ENCODE results near the gene GALNT2. TPM values are rescaled to one million over a fixed set of nuclear protein-coding genes. Genes with fewer than 3 reads are reported as not detected.

The GALNT2 gene
- polyA plus RNA-seq, 4 donors: 10.8 to 43.9 (median 23.3) TPM

DNA sequence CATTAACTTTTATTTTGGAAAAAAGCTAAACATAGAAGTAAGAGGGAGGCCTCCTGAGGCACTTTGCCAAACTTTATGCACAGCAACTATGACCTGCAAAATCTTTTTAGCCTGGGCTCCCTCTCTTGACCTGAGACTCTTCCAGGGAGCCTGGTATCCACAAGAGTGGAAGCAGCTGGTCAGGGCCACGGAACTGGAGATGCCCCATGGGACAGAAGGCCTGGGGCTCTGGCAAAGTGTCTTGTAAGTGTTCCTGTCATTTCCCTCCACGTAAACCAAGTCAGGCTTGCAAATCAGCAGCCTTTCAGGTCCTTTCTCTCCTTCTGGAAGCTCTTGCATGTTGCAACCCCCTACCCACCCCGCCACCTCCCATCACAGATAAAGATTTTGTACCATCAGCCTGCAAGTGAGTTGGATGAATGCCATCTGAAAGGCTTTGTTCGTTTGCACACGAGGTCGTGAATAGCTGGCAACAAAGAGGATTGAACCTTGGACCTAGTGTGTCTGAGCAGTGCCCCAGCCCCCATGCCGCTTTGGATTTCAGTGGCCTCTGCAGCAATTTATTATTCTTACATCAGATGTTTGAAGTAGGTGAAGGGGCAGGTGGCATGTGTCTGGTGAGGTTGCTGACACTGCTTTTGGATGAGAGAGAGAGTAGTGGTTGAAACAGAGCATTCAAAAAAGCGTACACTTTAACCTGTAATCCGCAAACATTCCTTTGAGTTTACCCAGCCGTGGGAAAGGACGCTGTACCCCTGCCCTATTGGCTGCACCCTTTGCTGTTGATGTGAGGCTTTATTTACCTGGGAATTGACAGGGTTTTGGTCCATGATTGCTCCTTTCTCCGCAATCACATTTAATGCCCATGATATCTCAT lies 91.6 kb downstream of the GALNT2 start:
- WGBS, 3 donors: 20 to 51% (median 35%) methylated on average over 12 of the region's 12 CpGs
- Histone ChIP-seq H3K36me3 (ENCODE audit: control insufficient read depth in 3 of 3, insufficient read depth in 2 of 3, low read depth in 1 of 3, low read length in 3 of 3) (peaks cover 0 to 6% (median 0%) of the 10 kb centered on the region in 3 donors), H3K27ac (ENCODE audit: low read depth in 1 of 3, low read length in 2 of 3) (peak overlapping the region in 2 of 3 donors; percentile 51 to 69), H3K4me1 (ENCODE audit: control insufficient read depth in 3 of 3, insufficient read depth in 2 of 3, low read depth in 1 of 3, low read length in 2 of 3) (peaks cover 15 to 59% (median 15%) of the 10 kb centered on the region in 3 donors), H3K9me3 (ENCODE audit: control insufficient read depth in 2 of 2, insufficient read depth in 1 of 2, low read depth in 1 of 2, low read length in 1 of 2) (peaks cover 0 to 6% of the 10 kb centered on the region in 2 donors), H3K4me3 (ENCODE audit: low read depth in 1 of 3, low read length in 3 of 3) (no peak overlapping the region), H3K27me3 (ENCODE audit: control insufficient read depth in 3 of 3, insufficient read depth in 3 of 3, low read length in 3 of 3) (no peaks in the 10 kb centered on the region)
- peak; percentile 89 to 94 for DNase-seq
- FAIRE-seq: no peak

GRCh38 chr1:230159580-230159979 lies 92.5 kb downstream of the GALNT2 start:
- DNase-seq (no peak), FAIRE-seq (no peak)
- Histone ChIP-seq H3K4me3 (ENCODE audit: low read depth in 1 of 3, low read length in 3 of 3) (no peak overlapping the region), H3K9me3 (ENCODE audit: control insufficient read depth in 2 of 2, insufficient read depth in 1 of 2, low read depth in 1 of 2, low read length in 1 of 2) (peaks cover 0 to 6% of the 10 kb centered on the region in 2 donors), H3K4me1 (ENCODE audit: control insufficient read depth in 3 of 3, insufficient read depth in 2 of 3, low read depth in 1 of 3, low read length in 2 of 3) (peaks cover 11 to 50% (median 15%) of the 10 kb centered on the region in 3 donors), H3K27me3 (ENCODE audit: control insufficient read depth in 3 of 3, insufficient read depth in 3 of 3, low read length in 3 of 3) (no peaks in the 10 kb centered on the region), H3K36me3 (ENCODE audit: control insufficient read depth in 3 of 3, insufficient read depth in 2 of 3, low read depth in 1 of 3, low read length in 3 of 3) (peaks cover 0 to 10% (median 0%) of the 10 kb centered on the region in 3 donors), H3K27ac (ENCODE audit: low read depth in 1 of 3, low read length in 2 of 3) (peak overlapping the region in 2 of 3 donors; percentile 37 to 69)
- 28 to 82% (median 47%) methylated on average over 6 of the region's 6 CpGs for WGBS, 3 donors

DNA sequence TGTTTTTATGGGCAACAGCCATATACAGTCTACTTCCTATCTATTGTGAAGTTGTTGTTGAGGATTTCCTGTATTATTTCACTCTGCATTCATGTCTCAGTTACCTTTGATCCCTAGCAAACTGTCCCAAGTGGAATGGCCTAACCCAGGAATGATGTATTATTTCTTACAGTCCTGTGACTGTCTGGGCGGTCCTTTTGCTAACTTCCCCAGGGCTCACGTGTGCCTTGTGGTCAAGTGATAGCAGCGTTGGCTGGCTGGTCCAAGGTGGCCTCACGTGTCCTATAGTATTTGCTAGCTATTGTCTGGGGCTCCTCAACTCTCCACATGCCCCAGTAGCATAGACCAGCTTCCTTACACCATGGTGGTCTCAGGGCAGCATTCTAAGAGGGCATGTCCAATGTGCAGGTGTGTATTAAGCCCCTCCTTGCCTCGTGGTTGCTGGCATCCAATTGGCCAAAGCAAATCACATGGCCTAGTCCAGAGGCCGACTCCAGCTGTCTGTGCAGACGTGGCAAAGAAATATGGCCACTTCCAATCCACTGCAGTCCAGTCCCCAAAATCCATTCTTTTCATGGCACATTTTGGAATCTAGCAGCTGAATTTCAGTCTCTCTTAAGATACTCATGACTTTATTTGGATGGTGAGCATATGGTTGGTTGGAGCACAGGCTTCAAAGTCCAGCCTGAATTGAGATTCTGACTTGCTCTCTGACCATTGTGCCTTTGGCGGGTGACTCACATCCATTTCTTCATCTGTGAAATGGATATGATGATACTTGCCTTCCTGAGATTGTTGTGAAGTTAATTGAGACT lies 94.1 kb downstream of the GALNT2 start:
- Histone ChIP-seq H3K27ac (ENCODE audit: low read depth in 1 of 3, low read length in 2 of 3) (peak overlapping the region in 2 of 3 donors; percentile 24 to 69), H3K4me1 (ENCODE audit: control insufficient read depth in 3 of 3, insufficient read depth in 2 of 3, low read depth in 1 of 3, low read length in 2 of 3) (peaks cover 10 to 42% (median 15%) of the 10 kb centered on the region in 3 donors)

DNA sequence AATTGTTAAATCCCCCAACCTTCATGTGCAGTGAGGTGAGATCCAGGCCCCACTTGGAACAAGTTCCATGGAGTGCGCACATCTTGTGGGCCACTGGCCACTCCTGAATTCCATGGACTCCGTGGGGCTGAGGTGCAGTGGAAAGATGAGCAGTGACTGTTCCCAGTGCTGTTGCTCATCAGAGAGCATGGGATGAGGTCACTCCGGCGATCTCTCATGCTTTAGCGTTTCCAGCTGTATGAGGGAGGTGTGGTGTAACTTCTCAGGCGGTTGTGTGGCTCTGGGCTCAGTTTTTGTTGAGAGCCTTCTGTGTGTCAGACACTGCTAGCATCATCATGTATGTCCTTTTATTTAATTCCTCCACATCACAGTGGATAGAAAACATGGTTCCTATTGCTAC lies 96.2 kb downstream of the GALNT2 start:
- no peak for FAIRE-seq
- no peak for DNase-seq
- Histone ChIP-seq H3K4me3 (ENCODE audit: low read depth in 1 of 3, low read length in 3 of 3) (no peak overlapping the region), H3K27ac (ENCODE audit: low read depth in 1 of 3, low read length in 2 of 3) (no peak overlapping the region), H3K36me3 (ENCODE audit: control insufficient read depth in 3 of 3, insufficient read depth in 2 of 3, low read depth in 1 of 3, low read length in 3 of 3) (peaks cover 0 to 12% (median 0%) of the 10 kb centered on the region in 3 donors), H3K4me1 (ENCODE audit: control insufficient read depth in 3 of 3, insufficient read depth in 2 of 3, low read depth in 1 of 3, low read length in 2 of 3) (peaks cover 10 to 31% (median 13%) of the 10 kb centered on the region in 3 donors), H3K9me3 (ENCODE audit: control insufficient read depth in 2 of 2, insufficient read depth in 1 of 2, low read depth in 1 of 2, low read length in 1 of 2) (peaks cover 0 to 10% of the 10 kb centered on the region in 2 donors), H3K27me3 (ENCODE audit: control insufficient read depth in 3 of 3, insufficient read depth in 3 of 3, low read length in 3 of 3) (no peaks in the 10 kb centered on the region)
- 89 to 98% (median 90%) methylated on average over 6 of the region's 6 CpGs for WGBS, 3 donors

More for the DNA sequence above, 94.1 kb downstream of the GALNT2 start:
- H3K27me3 ChIP-seq (ENCODE audit: control insufficient read depth in 3 of 3, insufficient read depth in 3 of 3, low read length in 3 of 3): no peaks in the 10 kb centered on the region
- 58 to 77% (median 65%) methylated on average over 8 of the region's 8 CpGs for WGBS, 3 donors
- H3K4me3 ChIP-seq (ENCODE audit: low read depth in 1 of 3, low read length in 3 of 3): no peak overlapping the region
- no peak for FAIRE-seq
- H3K36me3 ChIP-seq (ENCODE audit: control insufficient read depth in 3 of 3, insufficient read depth in 2 of 3, low read depth in 1 of 3, low read length in 3 of 3): peaks cover 0 to 12% (median 0%) of the 10 kb centered on the region in 3 donors
- peak; percentile 83 to 88 for DNase-seq
- peaks cover 0 to 6% of the 10 kb centered on the region in 2 donors for H3K9me3 ChIP-seq (ENCODE audit: control insufficient read depth in 2 of 2, insufficient read depth in 1 of 2, low read depth in 1 of 2, low read length in 1 of 2)

DNA sequence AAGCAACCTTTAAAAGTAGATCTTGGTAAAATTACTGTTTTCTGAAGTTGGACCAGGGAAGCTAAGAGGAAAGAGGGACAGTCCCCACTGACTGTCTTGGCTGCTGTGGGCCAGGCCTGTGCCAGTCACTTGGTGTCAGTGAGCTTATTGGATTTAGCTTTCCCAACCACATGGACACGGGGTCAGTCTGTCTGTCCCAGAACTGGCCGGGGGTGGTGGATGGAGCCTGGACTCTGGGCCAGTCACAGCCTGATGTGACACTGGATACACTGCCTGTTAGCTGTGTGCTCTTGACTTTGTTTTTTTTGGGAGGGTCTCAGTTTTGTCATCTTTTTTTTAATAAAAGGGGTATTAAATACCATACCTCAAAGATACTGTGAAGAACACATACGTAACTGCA lies 96.7 kb downstream of the GALNT2 start:
- WGBS, 3 donors: 89 to 92% (median 91%) methylated on average over 3 of the region's 3 CpGs
- Histone ChIP-seq H3K9me3 (ENCODE audit: control insufficient read depth in 2 of 2, insufficient read depth in 1 of 2, low read depth in 1 of 2, low read length in 1 of 2) (peaks cover 0 to 10% of the 10 kb centered on the region in 2 donors), H3K27me3 (ENCODE audit: control insufficient read depth in 3 of 3, insufficient read depth in 3 of 3, low read length in 3 of 3) (no peaks in the 10 kb centered on the region), H3K27ac (ENCODE audit: low read depth in 1 of 3, low read length in 2 of 3) (no peak overlapping the region), H3K4me3 (ENCODE audit: low read depth in 1 of 3, low read length in 3 of 3) (no peak overlapping the region), H3K36me3 (ENCODE audit: control insufficient read depth in 3 of 3, insufficient read depth in 2 of 3, low read depth in 1 of 3, low read length in 3 of 3) (peaks cover 0 to 12% (median 0%) of the 10 kb centered on the region in 3 donors), H3K4me1 (ENCODE audit: control insufficient read depth in 3 of 3, insufficient read depth in 2 of 3, low read depth in 1 of 3, low read length in 2 of 3) (peaks cover 7 to 26% (median 11%) of the 10 kb centered on the region in 3 donors)
- no peak for FAIRE-seq
- DNase-seq: no peak

GRCh38 chr1:230165536-230165935 lies 98.5 kb downstream of the GALNT2 start:
- 90 to 94% (median 92%) methylated on average over 4 of the region's 4 CpGs for WGBS, 3 donors
- Histone ChIP-seq H3K36me3 (ENCODE audit: control insufficient read depth in 3 of 3, insufficient read depth in 2 of 3, low read depth in 1 of 3, low read length in 3 of 3) (peaks cover 0 to 12% (median 0%) of the 10 kb centered on the region in 3 donors), H3K9me3 (ENCODE audit: control insufficient read depth in 2 of 2, insufficient read depth in 1 of 2, low read depth in 1 of 2, low read length in 1 of 2) (peaks cover 0 to 10% of the 10 kb centered on the region in 2 donors), H3K27me3 (ENCODE audit: control insufficient read depth in 3 of 3, insufficient read depth in 3 of 3, low read length in 3 of 3) (no peaks in the 10 kb centered on the region), H3K4me3 (ENCODE audit: low read depth in 1 of 3, low read length in 3 of 3) (no peak overlapping the region), H3K4me1 (ENCODE audit: control insufficient read depth in 3 of 3, insufficient read depth in 2 of 3, low read depth in 1 of 3, low read length in 2 of 3) (peaks cover 2 to 13% (median 11%) of the 10 kb centered on the region in 3 donors), H3K27ac (ENCODE audit: low read depth in 1 of 3, low read length in 2 of 3) (no peak overlapping the region)
- DNase-seq (no peak), FAIRE-seq (no peak)

DNA sequence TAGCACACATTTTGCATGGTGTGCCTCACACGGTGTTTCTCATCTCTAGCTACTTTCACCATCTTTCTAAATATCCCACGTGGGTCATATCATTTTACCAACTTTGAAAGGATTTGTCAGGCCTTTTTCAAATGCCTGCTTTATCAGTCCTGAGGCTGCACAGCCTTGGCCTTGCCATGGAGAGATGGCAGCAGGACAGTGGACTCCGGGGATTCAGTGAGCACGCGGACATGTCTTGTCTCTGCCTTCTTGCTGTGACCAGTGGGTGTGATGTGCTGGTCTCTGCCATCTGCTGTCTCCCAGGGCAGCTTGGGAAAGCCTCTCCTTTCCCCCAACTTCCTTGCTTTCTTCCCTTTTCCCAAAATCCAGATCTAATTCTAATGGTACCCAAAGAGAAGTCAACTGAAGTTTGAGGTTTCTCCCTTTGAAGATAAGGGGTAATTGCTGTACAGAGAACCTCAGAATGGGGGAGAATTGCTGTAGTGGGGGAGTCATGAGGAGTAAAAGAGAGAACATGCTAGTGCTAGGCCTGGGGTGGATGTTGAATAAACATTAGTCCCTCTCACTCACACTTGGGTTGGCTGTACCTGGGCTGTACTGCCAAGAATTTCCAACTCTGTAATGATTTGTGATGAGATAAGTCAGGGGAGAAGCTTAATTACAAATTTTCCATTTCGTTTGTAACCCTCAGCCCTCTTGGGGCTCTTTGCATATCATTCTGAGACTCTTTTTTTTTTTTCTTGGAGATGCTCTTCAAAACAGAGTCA lies 99.5 kb downstream of the GALNT2 start:
- H3K4me1 ChIP-seq (ENCODE audit: control insufficient read depth in 3 of 3, insufficient read depth in 2 of 3, low read depth in 1 of 3, low read length in 2 of 3): peaks cover 0 to 8% (median 4%) of the 10 kb centered on the region in 3 donors
- WGBS, 3 donors: 90 to 94% (median 91%) methylated on average over 6 of the region's 6 CpGs
- peaks cover 0 to 12% (median 0%) of the 10 kb centered on the region in 3 donors for H3K36me3 ChIP-seq (ENCODE audit: control insufficient read depth in 3 of 3, insufficient read depth in 2 of 3, low read depth in 1 of 3, low read length in 3 of 3)
- H3K9me3 ChIP-seq (ENCODE audit: control insufficient read depth in 2 of 2, insufficient read depth in 1 of 2, low read depth in 1 of 2, low read length in 1 of 2): peaks cover 0 to 10% of the 10 kb centered on the region in 2 donors
- FAIRE-seq: no peak
- H3K27ac ChIP-seq (ENCODE audit: low read depth in 1 of 3, low read length in 2 of 3): no peak overlapping the region
- no peak overlapping the region for H3K4me3 ChIP-seq (ENCODE audit: low read depth in 1 of 3, low read length in 3 of 3)
- H3K27me3 ChIP-seq (ENCODE audit: control insufficient read depth in 3 of 3, insufficient read depth in 3 of 3, low read length in 3 of 3): no peaks in the 10 kb centered on the region
- no peak for DNase-seq

Data from small intestine (tissue), 7 donors.